Stimulated activated CD8-positive, alpha-beta memory T cell treated with anti-CD3 and anti-CD28 coated beads, Interleukin-2, amount 100 ng/mL, for 1 hour (primary cell): Measurements from ENCODE around the gene EPB41.
"Not testable (repeated sequence)": the region's sequence is repeated elsewhere in the genome, so short reads cannot be mapped to it uniquely, and the experiment has no call there.

Experiments
- DNase-seq, 2 donors: peaks; one replicate each; pipeline ENCODE4 v3.0.0-alpha.2; 2020; ENCODE audit warnings: low read depth in 2 of 2

The EPB41 gene

GRCh38 chr1:28914228-28915030 is at the start of gene EPB41:
TSS of gene EPB41 (plus strand) at chr1:28914569. CDS start at chr1:28987438, 72,869 bp downstream.
- peak; percentile 84 to 87 for DNase-seq

- no peak for DNase-seq
Observed at GRCh38 chr1:28864695-28865094, 49.7 kb upstream of the EPB41 start.

GRCh38 chr1:28865997-28866650 is 48.2 kb upstream of the EPB41 start:
- DNase-seq, result no peak

GRCh38 chr1:28867850-28868249 is 46.5 kb upstream of the EPB41 start:
- no peak for DNase-seq

- DNase-seq, result no peak
Observed at GRCh38 chr1:28869952-28870351, 44.4 kb upstream of the EPB41 start.

- DNase-seq, result no peak
Observed at GRCh38 chr1:28871631-28872401, 42.6 kb upstream of the EPB41 start.

- not testable (repeated sequence) for DNase-seq
Observed at GRCh38 chr1:28875134-28875533, 39.2 kb upstream of the EPB41 start.

- DNase-seq, result peak; percentile 56 to 61
Observed at GRCh38 chr1:28877132-28877781, 37.1 kb upstream of the EPB41 start.

- DNase-seq, result no peak
Observed at GRCh38 chr1:28878796-28879195, 35.6 kb upstream of the EPB41 start.

GRCh38 chr1:28882009-28882628 is 32.2 kb upstream of the EPB41 start:
- DNase-seq, result peak; percentile 50 to 66

GRCh38 chr1:28883242-28883616 is 31.1 kb upstream of the EPB41 start:
- DNase-seq, result no peak

- DNase-seq, result no peak
Observed at GRCh38 chr1:28885472-28885877, 28.9 kb upstream of the EPB41 start.

- DNase-seq, result no peak
Observed at GRCh38 chr1:28885977-28886730, 28.2 kb upstream of the EPB41 start.

- peak; percentile 70 to 84 for DNase-seq
Observed at GRCh38 chr1:28886731-28887418, 27.5 kb upstream of the EPB41 start.

GRCh38 chr1:28887419-28887834 is 26.9 kb upstream of the EPB41 start:
- peak in 1 of 2 donors; percentile 27 for DNase-seq

GRCh38 chr1:28887835-28888682 is 26.3 kb upstream of the EPB41 start:
- no peak for DNase-seq

- no peak for DNase-seq
Observed at GRCh38 chr1:28888915-28889314, 25.5 kb upstream of the EPB41 start.

GRCh38 chr1:28889357-28889756 is 25.0 kb upstream of the EPB41 start:
- no peak for DNase-seq

GRCh38 chr1:28890435-28890834 is 23.9 kb upstream of the EPB41 start:
- no peak for DNase-seq
